Ishikawa (cell line): ENCODE data around the gene SOWAHC.

Experiments used
- CEBPB ChIP-seq: IDR thresholded peaks from 2 replicates; pipeline ENCODE4 v1.6.1; 2012
- CREB1 ChIP-seq: IDR thresholded peaks from 2 replicates; pipeline ENCODE4 v1.6.1; 2012; ENCODE audit warnings: low read depth
- EGR1 ChIP-seq: IDR thresholded peaks from 2 replicates; pipeline ENCODE4 v1.6.1; 2012
- EP300 ChIP-seq: IDR thresholded peaks from 2 replicates; pipeline ENCODE4 v1.6.1; 2012; ENCODE audit warnings: borderline replicate concordance
- FOXM1 ChIP-seq: IDR thresholded peaks from 2 replicates; pipeline ENCODE4 v1.6.1; 2012; ENCODE audit warnings: low read depth, borderline replicate concordance
- MAX ChIP-seq: IDR thresholded peaks from 2 replicates; pipeline ENCODE4 v1.6.1; 2012
- NFIC ChIP-seq: IDR thresholded peaks from 2 replicates; pipeline ENCODE4 v1.6.1; 2012
- RAD21 ChIP-seq: IDR thresholded peaks from 2 replicates; pipeline ENCODE4 v1.6.1; 2012; ENCODE audit warnings: low read depth
- REST ChIP-seq: IDR thresholded peaks from 2 replicates; pipeline ENCODE4 v1.6.1; 2012; ENCODE audit warnings: low read depth, mild to moderate bottlenecking
- TAF1 ChIP-seq: IDR thresholded peaks from 2 replicates; pipeline ENCODE4 v1.6.1; 2012; ENCODE audit warnings: low read depth, mild to moderate bottlenecking
- TCF12 ChIP-seq: IDR thresholded peaks from 2 replicates; pipeline ENCODE4 v1.6.1; 2012; ENCODE audit warnings: low read depth
- TEAD4 ChIP-seq: IDR thresholded peaks from 2 replicates; pipeline ENCODE4 v1.6.1; 2012
- USF1 ChIP-seq: IDR thresholded peaks from 2 replicates; pipeline ENCODE4 v1.6.1; 2012
- YY1 ChIP-seq: IDR thresholded peaks from 2 replicates; pipeline ENCODE4 v1.6.1; 2012; ENCODE audit warnings: low read depth
- ZBTB7A ChIP-seq: IDR thresholded peaks from 2 replicates; pipeline ENCODE4 v1.6.1; 2012; ENCODE audit warnings: low read depth

Gene SOWAHC

GRCh38 chr2:109647636-109648035 is 33.5 kb downstream of the SOWAHC start:
- no peak for TF ChIP-seq NFIC
- TF ChIP-seq TCF12: no peak
- no peak for TF ChIP-seq CEBPB
- no peak for TF ChIP-seq YY1
- TF ChIP-seq FOXM1: no peak
- no peak for TF ChIP-seq TAF1
- no peak for TF ChIP-seq USF1
- no peak for TF ChIP-seq ZBTB7A
- no peak for TF ChIP-seq CREB1
- TF ChIP-seq EGR1: no peak
- TF ChIP-seq RAD21: no peak
- no peak for TF ChIP-seq TEAD4
- TF ChIP-seq EP300: no peak
- TF ChIP-seq MAX: no peak
- no peak for TF ChIP-seq REST

- TF ChIP-seq YY1 (no peak), TEAD4 (no peak), CEBPB (no peak), FOXM1 (no peak), NFIC (no peak), TAF1 (no peak), REST (no peak), MAX (no peak), EGR1 (no peak), RAD21 (no peak), ZBTB7A (no peak), TCF12 (no peak), CREB1 (no peak), EP300 (no peak), USF1 (no peak)
Observed at GRCh38 chr2:109648041-109648527, 33.9 kb downstream of the SOWAHC start.

GRCh38 chr2:109649736-109650695 is 35.9 kb downstream of the SOWAHC start:
- TF ChIP-seq TCF12: no peak
- TF ChIP-seq YY1: no peak
- no peak for TF ChIP-seq EP300
- TF ChIP-seq NFIC: no peak
- no peak for TF ChIP-seq CEBPB
- no peak for TF ChIP-seq FOXM1
- TF ChIP-seq RAD21: no peak
- TF ChIP-seq REST: no peak
- no peak for TF ChIP-seq EGR1
- TF ChIP-seq USF1: no peak
- TF ChIP-seq TAF1: no peak
